SK-N-DZ (cell line): ENCODE measurements around the gene PPM1B.
A peak's percentile ranks its signal among the peaks of the same experiment; 100 is the strongest.
"Not testable (repeated sequence)": the region's sequence is repeated elsewhere in the genome, so short reads cannot be mapped to it uniquely, and the experiment has no call there.

Experiments
- DNase-seq: peaks from one replicate; pipeline ENCODE4 v3.0.0-alpha.2; 2015; ENCODE audit warnings: low spot score

PPM1B gene

DNA sequence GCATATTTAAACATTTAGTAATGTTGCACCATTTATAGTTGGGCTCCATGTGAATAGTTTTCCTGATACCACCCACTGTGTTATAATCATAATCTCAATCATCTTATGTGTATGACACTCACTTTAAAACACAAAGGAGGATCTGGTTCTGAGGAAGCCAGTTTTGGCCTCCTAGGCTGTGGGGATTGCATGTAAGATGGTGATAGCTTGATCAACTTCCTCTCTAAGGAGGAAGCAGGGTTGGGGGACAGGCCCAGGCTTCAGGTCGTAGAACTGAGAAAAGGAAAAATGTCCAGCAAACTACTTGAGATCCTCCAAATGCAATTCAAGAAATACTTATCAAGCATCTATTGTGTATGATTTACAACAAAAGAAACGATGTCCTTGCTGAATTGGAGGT lies 4.9 kb upstream of the PPM1B start:
- no peak for DNase-seq

DNA sequence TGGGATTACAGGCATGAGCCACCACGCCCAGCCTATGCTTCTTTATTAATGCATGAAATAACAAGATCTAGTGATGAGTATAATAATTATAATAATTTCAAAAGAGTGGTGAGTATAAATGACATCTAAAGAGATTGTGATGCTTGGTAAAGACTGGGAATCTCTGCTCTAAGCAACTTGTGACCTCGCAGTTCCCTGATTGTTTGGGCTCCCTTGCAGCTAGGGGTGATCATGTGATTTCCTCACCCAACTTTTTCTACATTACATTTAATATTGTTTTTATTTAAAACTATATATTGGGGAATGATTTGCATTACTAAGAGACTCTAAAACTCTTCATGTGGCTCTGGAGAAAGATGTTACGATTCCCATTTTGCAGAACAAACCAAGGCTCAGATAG lies 4.1 kb upstream of the PPM1B start:
- no peak for DNase-seq

DNA sequence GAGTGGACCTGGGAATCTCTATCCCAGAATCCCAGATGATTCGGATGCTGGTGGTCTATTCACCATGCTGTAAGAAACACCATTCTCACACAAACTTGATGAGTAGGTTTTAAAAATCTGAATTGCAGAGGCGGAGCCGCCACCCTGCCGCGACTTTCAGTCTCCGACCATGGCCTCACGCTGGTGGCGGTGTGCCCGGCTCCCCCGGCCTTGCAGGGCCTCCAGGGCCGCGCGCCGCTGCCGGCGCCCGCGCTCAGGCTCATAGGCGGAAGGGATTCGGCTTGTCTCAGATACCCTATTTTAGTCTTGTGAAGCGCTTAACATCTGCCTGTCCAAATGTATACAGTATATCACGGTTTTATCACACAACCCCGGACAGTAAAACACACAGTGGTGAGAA lies 2.6 kb upstream of the PPM1B start:
- DNase-seq = no peak

DNA sequence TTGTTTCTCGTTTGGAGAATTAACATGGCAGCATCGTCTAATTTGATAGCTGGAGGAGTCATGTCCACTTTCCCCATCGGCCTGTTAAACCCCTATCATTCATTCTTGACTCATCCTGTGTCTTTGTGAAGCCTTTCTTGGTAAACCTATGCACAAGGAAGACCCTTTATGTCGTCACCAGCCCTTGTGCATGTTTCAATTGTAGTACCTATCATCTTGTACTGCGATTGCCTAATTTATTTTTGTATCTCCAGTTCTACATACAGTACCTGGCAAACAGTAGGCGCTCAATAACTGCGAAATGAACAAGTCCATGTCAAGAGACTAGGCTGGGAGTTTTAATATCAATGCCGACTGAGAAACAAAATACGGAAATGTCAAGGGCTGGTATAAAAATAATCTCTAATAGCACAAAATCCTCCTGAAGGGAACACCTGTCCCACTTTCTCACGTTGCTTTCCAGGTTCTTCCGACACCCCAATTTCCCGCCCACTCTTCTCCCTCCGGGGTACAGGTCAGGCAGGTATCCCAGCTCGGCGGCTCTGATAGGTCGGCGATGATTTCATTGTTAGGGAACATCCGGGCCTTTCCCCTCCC lies 1.3 kb upstream of the PPM1B start:
- no peak for DNase-seq

DNA sequence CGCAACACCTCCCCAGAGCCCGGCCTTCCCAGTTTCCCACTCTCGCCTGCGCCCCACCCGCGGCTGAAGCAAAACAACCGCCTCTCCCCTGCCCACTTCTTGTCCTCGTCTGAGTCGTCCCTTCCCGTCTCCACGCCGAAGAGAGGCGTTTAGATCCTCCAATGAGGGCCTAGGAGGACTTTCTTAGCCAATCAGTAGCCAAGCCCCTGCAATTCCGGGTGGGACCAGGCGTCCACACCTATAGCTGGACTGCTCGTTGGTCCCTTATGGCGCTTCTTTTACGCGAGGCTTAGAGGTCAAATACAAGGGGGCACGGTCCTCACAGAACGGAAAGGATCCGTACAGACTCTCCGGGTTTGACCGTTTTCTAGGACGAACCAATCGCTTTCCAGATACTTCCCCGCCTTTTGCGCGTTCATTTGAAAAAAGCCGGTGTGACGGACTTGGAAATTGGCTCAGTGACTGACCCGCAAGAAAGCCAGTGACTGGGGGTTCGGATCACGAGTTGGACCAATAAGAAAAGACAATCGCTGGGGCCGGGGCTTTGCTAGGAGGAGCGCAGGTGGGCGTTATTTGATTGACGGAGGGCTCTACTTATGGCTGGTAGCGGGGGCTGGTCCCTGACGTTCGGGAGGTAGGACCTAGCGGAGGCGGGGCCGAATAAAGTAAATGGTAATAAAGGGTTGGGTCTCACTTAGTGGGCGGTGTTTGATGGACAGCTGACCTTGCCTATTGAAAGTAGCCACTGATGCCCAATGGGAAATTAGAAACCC lies 581 bp upstream of the PPM1B start:
- DNase-seq = peak; percentile 100

DNA sequence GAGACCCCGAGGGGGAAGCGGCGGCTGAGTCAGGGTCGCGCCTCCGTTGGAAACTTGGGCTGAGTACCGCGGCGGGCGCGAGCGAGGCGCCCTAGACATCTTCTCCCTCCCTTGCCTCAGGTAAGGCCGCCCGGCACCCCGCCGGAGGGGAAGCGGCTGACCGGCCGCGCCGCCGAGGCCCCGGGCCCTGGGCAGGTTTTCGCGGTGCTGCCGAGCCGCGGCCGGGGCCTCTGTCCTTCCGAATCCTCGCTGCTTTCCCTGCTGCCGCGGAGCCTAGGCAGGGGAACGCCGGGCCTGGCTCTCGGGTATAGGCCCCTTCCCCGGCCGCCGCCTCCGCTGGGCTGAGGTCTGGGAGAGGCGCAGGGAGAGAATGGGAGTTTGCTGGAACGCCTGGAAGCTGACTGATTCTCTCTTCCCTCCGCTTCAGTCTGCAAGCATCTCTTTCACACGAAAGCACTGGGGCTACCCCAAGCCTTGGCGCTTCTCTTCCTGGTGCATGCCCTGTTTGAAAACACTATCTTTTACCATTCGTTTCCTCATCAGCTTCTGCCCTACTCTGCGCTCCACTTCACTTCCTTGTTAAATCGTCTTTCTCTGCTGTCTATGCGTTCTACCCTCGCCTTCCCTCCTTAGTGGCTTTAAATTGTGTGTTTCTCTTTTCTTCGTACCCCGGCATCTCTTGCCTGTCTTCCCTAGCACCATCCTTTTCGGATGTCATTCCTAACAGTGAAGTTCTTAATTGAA lies 652 bp downstream of the PPM1B start:
- DNase-seq = peak; percentile 44

DNA sequence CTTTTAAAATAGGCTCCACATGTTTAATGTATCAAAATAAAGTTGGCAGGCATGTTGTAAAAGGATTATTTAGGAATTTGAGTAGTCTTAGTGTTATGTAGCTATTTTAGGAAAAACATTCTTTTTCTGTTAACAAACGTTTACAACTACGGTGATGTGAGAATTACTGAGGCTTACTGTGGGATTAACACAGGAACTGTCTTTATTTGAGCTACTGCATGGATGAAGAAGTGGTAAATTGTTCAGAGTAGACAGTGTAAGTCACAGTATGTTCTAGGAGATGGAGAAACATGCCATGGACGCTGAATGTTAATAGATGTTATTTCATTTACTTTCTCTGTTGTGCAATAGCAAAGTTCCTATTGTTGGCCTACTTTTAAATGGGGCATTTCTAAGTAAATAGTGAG lies 1.6 kb downstream of the PPM1B start:
- no peak for DNase-seq

DNA sequence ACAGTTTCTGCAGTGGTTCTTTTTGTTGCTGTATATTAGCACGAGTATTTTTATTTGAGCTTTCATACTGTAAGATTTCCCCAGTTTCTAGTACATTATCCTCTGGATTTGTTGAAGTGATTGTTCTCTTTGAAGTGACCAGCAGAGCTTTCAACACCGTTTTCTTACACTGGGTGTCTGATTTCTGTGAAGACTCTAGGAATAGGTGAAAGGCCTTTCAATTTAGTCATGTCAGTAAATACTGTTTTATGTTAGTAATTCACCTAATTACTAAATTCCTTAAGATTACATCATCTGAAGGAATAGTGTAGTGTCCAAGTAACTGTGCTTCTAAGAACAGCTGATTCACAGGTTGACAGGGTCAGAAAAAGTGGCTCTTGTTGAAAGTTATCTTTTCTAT lies 2.3 kb downstream of the PPM1B start:
- no peak for DNase-seq

DNA sequence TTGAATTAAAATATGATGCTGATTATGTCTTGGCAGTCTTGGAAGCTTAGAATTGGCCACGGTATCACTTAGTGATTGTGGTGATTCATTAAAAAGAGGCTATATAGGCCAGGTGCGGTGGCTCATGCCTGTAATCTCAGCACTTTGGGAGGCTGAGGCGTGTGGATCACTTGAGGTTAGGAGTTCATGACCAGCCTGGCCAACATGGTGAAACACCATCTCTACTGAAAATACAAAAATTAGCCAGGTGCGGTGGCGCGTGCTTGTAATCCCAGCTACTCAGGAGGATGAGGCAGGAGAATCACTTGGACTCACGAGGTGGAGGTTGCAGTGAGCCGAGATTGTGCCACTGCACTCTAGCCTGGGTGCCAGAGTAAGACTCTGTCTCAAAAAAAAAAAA lies 2.8 kb downstream of the PPM1B start:
- DNase-seq = not testable (repeated sequence)

DNA sequence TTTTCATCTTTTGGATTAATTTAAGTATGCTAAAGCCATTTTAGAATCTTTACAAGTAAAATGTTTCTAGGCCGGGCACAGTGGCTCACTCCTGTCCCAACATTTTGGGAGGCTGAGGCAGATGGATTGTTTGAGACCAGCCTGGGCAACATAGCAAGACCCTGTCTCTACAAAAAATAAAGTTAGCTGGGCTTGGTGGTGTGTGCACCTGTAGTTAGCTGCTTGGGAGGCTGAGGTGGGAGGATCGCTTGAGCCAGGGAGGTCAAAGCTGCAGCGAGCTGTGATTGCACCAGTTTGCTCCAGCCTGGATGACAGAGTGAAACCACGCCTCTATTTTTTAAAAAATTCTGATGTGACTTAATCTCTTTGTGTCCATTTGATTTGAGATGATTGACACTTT lies 3.9 kb downstream of the PPM1B start:
- no peak for DNase-seq

DNA sequence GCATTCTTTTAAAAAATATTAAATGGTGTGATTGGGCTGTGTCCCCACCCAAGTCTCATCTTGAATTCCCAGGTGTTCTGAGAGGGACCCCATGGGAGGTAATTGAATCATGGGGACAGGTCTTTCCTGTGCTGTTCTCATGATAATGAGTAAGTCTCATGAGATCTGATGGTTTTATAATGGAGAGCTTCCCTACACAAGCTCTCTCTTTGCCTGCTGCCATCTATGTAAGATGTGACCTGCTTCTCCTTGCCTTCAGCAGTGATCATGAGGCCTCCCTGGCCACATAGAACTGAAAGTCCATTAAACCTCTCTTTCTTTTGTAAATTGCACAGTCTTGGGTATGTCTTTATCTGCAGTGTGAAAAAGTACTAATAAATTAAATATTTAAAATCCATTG lies 10.3 kb downstream of the PPM1B start:
- no peak for DNase-seq

DNA sequence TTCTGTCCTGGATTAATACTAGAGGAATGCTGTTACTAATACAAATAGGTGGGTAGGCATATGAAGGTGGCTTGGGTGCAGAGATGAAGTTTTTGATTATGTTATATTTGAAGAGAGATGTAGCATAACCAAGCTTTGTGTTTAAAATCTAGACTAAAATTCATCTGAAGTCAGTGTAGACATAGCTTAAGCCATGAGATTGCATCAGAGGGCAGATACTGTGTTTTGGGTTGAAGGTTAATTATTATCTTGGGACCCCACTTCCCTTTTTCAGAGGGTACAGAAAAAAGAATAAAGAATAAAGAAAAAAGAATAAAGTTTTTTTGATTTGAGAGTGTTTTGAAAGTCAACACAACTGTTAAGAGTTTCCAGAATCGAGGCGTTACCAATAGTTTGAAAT lies 13.0 kb downstream of the PPM1B start:
- no peak for DNase-seq

DNA sequence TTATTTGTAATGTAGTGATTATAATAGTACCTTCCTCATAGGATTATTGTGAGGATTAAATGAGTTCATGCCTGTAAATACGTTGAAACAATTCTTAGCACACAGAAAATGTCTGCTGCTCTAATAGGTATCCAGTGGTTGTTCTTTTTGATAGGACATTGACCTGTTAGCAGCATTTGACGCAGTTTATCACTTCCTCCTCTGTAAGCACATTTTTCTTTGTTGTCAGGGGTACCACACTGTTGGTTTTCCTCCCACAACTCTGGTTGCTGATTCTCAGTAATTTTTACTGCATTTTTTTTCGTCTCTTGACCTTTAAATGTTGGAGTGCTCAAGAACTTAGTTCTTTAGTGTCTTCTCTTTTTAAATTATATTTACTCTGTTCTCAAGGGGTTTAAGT lies 15.4 kb downstream of the PPM1B start:
- no peak for DNase-seq

DNA sequence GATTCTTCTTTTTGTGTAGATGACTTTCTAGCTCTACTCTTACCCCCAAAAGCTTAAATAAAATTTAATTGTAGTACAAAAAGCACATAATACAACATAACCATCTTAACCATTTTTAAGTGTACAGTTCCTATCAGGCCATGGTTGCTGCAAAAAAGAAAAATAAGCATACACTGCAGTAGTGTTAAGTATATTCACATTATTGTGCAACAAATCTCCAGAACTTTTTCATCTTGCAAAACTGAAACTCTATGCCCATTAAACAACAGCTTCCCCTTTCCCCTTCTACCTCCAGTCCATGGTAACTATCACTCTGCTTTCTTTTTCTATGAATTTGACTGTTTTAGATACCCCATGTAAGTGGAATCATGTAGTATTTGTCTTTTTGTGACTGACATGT lies 18.1 kb downstream of the PPM1B start:
- DNase-seq = no peak

DNA sequence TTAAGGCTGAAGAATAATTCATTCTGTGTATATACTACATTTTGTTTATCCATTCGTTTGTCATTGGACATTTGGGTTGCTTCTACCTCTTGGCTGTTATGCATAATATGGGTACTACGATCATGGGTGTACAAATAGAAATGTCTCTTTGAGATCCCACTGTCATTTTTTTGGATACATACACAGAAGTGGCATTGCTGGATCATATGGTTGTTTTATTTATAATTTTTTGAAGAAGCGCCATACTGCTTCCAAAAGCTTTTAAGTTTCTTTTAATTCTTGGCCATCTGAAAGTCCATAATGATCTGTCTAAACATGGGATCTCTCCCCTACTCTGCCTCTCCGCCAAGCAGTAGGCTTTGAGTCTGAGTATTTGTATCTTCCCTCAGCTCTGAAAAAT lies 18.6 kb downstream of the PPM1B start:
- DNase-seq = no peak

DNA sequence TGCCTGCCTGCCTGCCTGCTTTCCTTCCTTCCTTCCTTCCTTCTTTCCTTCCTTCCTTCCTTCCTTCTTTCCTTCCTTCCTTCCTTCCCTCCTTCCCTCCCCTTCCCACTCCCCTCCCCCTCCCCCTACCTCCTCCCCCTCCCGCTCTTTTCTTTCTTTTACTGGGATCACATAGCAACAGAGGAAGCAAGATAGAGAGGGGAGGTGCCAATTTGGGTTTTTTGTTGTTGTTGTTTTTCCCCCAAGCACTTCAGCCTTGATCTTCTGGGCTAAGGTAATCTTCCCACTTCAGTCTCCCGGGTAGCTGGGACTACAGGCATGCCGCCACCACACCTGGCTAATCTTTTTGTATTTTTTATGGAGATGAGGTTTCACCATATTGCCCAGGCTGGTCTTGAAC lies 20.0 kb downstream of the PPM1B start:
- DNase-seq = no peak

DNA sequence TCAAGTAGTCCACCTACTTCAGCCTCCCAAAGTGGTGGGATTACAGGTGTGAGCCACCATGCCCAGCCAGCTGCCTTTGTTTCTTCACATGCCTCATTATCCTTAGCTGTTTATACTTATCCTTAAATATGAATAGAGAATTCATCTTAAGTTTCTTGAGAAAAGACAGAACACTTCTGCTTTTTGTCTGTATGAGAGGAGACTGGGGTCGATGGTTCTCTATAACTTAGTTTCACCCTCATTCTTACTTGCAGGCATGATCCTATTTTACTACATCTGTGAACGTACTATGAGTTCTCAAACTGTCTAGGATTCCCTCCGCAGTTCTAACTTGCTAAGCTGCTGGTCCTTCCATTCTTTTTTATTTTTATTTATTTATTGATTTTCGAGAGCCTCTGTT lies 20.4 kb downstream of the PPM1B start:
- no peak for DNase-seq

DNA sequence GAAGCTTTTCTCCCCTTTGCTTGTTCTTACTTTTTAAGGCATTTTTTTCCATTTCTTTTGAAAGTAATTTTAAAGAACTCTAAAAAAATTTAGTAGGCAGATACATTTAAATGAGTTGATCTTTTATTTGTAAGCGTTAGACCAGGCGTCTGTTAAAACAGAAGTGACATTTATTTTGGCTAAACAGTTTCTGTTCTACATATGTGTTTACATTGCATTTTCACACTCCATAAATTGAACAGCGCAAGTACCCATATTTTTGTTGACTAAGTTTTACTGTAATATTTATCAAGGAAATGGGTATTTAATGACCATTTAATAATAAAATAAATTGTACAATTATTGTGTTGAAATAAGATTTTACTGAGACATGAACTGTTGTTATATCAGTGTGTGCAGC lies 21.9 kb downstream of the PPM1B start:
- no peak for DNase-seq

DNA sequence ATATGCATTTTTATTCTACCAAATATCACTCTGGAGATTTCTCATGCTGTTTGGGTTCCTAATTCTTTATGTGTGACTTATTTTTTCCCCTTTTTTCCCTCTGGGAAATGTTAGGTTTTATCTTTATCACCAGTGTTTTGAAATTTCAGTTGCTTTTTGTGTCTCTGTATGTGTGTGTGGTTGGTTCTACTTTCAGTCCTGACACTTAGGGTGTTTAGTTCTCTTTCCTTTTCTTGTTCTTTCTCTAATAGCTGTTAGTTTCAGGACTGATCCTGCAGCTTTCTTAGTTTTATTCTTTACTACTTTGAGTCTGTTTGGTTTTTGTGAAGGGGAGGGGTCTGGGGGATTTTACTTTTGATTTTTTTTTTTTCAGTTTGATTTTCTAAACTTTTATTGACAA lies 23.1 kb downstream of the PPM1B start:
- DNase-seq = no peak

DNA sequence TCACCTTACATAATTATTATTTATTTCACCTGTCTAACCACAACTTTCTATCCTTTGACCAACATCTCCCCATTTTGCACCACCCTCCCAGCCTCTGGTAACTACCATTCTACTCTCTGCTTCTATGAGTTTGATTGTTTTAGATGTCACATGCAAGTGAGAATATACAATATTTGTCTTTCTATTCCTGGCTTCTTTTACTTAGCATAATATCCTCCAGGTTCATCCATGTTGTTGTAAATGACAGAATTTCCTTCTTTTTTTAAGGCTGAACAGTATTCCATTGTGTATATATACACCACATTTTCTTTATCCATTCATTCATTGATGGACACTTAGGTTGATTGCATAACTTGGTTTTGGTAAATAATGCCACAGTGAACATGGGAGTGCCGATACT lies 24.0 kb downstream of the PPM1B start:
- no peak for DNase-seq

DNA sequence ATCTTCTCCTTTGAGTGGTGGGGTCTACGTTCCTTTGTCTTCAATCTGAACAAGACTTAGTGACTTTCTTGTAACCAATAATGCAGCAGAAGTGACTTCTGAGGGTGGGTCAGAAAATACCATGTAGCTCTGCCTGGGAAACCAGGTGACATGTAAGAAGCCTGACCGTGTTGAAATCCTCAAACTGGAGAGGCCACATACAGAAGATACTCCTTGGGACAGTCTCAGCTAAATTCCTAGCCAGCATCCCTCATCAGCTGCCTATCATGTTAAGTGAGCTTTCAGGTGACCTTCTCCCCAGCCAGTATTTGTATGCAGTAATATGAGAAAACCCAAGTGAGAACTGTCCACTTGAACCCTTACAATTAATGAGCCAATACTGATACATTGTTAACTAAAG lies 27.0 kb downstream of the PPM1B start:
- DNase-seq = no peak

DNA sequence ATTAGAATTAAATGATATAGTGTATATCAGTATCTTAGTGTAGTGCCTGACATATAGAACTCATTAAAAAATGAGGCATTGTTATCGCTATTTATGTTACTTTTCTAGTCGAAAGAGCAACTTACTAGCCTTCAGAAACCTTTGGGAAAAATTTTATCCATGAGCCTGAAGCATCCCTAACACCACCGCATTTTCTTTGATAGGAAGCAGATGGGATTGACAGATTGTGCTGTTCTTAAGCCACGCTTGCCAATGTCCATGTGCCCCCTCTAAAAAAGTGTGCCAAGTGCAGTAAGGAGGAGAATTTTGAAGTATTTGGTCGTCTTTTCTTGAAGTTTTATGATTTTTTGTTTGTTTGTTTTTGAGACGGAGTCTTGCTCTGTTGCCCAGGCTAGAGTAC lies 29.1 kb downstream of the PPM1B start:
- no peak for DNase-seq

DNA sequence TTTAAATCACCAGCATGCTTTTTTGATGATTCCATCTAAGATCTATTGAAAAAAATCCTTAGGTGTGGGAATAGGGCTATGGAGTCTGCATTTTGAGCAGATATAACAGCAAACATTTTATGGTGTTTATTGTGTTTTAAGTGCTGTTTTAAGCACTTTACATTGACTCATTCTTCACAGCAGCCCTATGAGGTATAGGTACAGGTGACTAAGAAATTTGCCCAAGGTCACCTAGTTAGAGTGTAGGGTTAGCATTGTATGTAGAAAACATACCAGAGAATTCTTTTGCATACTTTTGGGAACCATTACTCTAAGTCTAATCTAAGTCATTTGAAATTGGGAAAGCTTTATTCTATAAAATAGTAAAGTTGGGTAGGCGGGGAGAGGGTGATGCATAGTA lies 31.3 kb downstream of the PPM1B start:
- DNase-seq = no peak
